ENCODE measurements around the gene CCT8. TPM values are rescaled to one million over a fixed set of nuclear protein-coding genes. Genes with fewer than 3 reads are reported as not detected.
A peak's percentile ranks its signal among the peaks of the same experiment; 100 is the strongest.

Gene CCT8, protein sequence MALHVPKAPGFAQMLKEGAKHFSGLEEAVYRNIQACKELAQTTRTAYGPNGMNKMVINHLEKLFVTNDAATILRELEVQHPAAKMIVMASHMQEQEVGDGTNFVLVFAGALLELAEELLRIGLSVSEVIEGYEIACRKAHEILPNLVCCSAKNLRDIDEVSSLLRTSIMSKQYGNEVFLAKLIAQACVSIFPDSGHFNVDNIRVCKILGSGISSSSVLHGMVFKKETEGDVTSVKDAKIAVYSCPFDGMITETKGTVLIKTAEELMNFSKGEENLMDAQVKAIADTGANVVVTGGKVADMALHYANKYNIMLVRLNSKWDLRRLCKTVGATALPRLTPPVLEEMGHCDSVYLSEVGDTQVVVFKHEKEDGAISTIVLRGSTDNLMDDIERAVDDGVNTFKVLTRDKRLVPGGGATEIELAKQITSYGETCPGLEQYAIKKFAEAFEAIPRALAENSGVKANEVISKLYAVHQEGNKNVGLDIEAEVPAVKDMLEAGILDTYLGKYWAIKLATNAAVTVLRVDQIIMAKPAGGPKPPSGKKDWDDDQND
- 172 and 232 TPM in 2 replicates for total RNA-seq (ENCODE audit: low replicate concordance)

DNA sequence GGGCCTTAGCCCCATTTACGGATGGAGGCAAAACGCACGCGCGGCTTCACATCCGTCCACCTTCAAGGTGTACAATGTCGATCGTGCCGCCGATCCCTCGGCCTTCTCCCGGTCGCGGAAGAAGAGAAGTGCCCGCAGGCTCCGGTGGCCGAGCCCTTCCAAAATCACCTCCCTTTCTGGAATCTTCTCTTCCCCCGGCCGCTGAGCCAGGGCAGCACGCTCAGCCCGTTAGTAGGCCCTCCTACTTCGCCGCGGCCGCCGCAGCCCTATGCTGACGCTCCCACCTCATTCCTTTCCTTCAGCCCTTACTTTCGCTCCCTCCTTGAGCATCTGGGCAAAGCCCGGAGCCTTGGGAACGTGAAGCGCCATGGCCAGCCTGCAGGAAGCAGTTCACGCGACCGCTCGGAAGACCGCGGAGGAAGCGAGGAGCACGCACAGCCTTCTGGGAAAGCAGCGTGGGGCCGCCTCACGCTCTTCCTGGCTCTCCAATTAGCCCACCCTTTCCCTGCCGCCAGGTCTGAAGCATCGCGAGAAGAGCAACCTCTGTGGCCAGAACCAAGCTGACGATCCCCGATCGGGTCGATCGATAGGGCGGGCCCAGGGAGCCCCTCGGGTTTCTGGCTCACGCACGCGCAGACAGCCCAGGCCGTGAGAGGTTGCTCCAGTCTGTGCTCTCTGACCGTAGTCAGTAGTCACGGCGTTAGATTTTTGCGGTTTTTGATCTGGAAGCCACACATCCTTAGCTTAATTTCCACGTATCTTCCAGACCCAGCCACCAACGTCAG is at the start of gene CCT8:
CCT8 (minus strand) TSS at position 427 of the 785 bp plus-strand sequence; CDS start at position 369, 58 bp downstream.
- H3K4me3 ChIP-seq (ENCODE audit: low read depth, low read length): peak within 1 kb of the TSS; percentile 96
- peak; percentile 100 for DNase-seq (ENCODE audit: low read depth)
- TF ChIP-seq CTCF (IDR thresholded peaks at IDR 0.05; ENCODE audit: insufficient read depth, low read length): no peak

- TF ChIP-seq CTCF (IDR thresholded peaks at IDR 0.05; ENCODE audit: insufficient read depth, low read length): no peak
- DNase-seq (ENCODE audit: low read depth): no peak
- no peak overlapping the region for H3K4me3 ChIP-seq (ENCODE audit: low read depth, low read length)
Measured at GRCh38 chr21:29121759-29122158, 48.3 kb upstream of the CCT8 start.

DNA sequence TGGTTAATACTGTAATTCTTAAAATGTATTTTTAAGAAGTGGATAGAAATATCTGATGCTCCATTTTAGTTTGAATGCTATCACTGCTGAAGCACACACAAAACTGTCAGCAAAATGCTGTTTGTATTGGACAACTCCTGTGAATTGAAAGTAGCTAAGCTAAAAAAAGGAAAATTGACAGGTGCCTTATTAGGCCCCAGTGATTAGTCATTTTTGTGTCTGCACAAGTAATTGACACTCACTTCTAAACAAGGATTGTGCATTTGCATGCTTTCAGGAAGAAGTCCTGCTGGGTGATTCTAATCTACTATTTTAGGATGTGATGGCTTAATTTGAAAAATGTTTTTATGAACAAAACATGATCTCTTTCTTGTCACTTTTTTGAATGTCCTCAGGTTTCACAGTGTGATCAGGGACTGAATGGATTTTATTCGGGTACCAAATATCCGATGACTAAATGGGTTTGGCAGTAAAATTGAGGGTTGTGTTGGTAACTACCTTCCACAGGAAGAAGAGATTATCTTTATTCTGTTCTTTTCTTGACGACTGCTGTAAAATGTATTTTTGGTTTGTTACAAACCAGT is 44.0 kb upstream of the CCT8 start:
- no peak overlapping the region for H3K4me3 ChIP-seq (ENCODE audit: low read depth, low read length)
- TF ChIP-seq CTCF (IDR thresholded peaks at IDR 0.05; ENCODE audit: insufficient read depth, low read length): no peak
- no peak for DNase-seq (ENCODE audit: low read depth)

DNA sequence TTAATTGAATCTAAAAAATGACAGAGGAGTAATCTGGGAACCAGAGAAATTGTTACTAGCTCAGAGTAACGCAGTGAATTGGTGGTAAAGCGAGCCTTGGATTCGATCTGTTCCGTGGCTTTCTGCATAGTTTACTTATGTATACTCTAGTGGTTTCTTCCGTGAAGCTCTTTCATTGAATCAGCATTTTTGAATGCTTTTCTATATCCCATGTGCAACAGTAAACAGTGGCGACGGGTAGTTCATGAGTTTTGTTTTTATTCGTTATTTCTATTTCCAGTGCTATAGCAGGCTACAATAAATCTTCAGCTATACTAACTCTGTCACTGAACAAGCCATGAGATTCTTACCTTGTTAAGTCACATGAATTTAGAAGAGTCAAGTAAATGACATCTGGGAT is 42.5 kb upstream of the CCT8 start:
- DNase-seq (ENCODE audit: low read depth): no peak
- no peak for TF ChIP-seq CTCF (IDR thresholded peaks at IDR 0.05; ENCODE audit: insufficient read depth, low read length)
- H3K4me3 ChIP-seq (ENCODE audit: low read depth, low read length): no peak overlapping the region

- peak; percentile 41 for DNase-seq (ENCODE audit: low read depth)
- H3K4me3 ChIP-seq (ENCODE audit: low read depth, low read length): no peak overlapping the region
- TF ChIP-seq CTCF (IDR thresholded peaks at IDR 0.05; ENCODE audit: insufficient read depth, low read length): no peak
Measured at GRCh38 chr21:29114765-29115500, 41.5 kb upstream of the CCT8 start.

DNA sequence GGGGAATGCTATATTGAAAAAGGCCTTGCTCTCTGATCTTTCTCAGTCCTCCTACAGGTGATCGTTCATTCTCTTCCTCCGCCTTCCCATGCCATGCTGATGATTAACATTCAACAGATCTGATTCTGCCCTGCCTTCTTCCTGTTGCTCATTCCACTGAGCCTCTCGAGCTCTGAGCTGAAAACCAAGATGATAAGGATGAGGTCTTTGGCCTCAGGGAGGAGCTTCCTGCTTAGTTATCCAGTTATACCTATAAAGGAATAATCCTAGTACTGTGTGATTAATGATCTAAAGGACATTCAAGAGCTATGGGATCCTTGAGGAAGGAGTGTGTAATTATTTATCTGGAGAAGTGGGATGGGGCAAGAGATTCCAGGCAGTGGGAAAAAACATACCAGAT is 31.8 kb upstream of the CCT8 start:
- no peak overlapping the region for H3K4me3 ChIP-seq (ENCODE audit: low read depth, low read length)
- peak; percentile 43 for DNase-seq (ENCODE audit: low read depth)
- no peak for TF ChIP-seq CTCF (IDR thresholded peaks at IDR 0.05; ENCODE audit: insufficient read depth, low read length)
